HG03442 (cell line): ENCODE results near the gene GCGR.

Experiments
- ATAC-seq: cut with Tn5 transposase; IDR thresholded peaks from one replicate; pipeline ENCODE4 v1.9.1; 2021; ENCODE audit warnings: mild to moderate bottlenecking, moderate library complexity; ENCODE audit not compliant: unreplicated experiment

The GCGR gene

GRCh38 chr17:81845881-81846742 lies 42.2 kb downstream of the GCGR start:
- no peak for ATAC-seq

- no peak for ATAC-seq
These were observed 43.1 kb downstream of the GCGR start for GRCh38 chr17:81846743-81847689.

GRCh38 chr17:81849457-81849856 lies 45.5 kb downstream of the GCGR start:
- no peak for ATAC-seq

- ATAC-seq = no peak
These were observed 47.5 kb downstream of the GCGR start for GRCh38 chr17:81851423-81851822.

GRCh38 chr17:81852237-81852636 lies 48.3 kb downstream of the GCGR start:
- ATAC-seq = no peak

- ATAC-seq = no peak
These were observed 51.2 kb downstream of the GCGR start for GRCh38 chr17:81854974-81855774.

- no peak for ATAC-seq
These were observed 54.4 kb downstream of the GCGR start for GRCh38 chr17:81858170-81858966.

- no peak for ATAC-seq
These were observed 55.3 kb downstream of the GCGR start for GRCh38 chr17:81858967-81859905.

- ATAC-seq = peak; percentile 7
These were observed 56.2 kb downstream of the GCGR start, which contains the start of gene P4HB for GRCh38 chr17:81859906-81860755. Gene P4HB, minus strand, starts transcription at chr17:81860535. Its CDS starts 64 bp downstream, at chr17:81860471.

- peak; percentile 74 for ATAC-seq
These were observed 57.0 kb downstream of the GCGR start for GRCh38 chr17:81860756-81861568.

- no peak for ATAC-seq
These were observed 59.2 kb downstream of the GCGR start for GRCh38 chr17:81863123-81863675.
